GM12891 (cell line): ENCODE data around the gene UBE2M.
A peak's percentile ranks its signal among the peaks of the same experiment; 100 is the strongest.

ENCODE experiments used
- POLR2A ChIP-seq: IDR thresholded peaks from 2 replicates; pipeline ENCODE4 v1.6.1; 2011; ENCODE audit warnings: low read depth, low read length, control low read depth
- POLR2AphosphoS5 ChIP-seq: IDR thresholded peaks from 2 replicates; pipeline ENCODE4 v1.6.1; 2011; ENCODE audit warnings: low read depth, low read length, control low read depth
- SPI1 ChIP-seq: IDR thresholded peaks from 2 replicates; pipeline ENCODE4 v1.6.1; 2011; ENCODE audit warnings: low read depth, low read length, control low read depth
- TAF1 ChIP-seq: IDR thresholded peaks from 2 replicates; pipeline ENCODE4 v1.6.1; 2011; ENCODE audit warnings: low read depth, low read length, control low read depth

- TF ChIP-seq POLR2A: no peak
- TF ChIP-seq POLR2AphosphoS5: peak; percentile 36; the same call in 1 of the 2 replicates
- no peak for TF ChIP-seq TAF1
- no peak for TF ChIP-seq SPI1
These were observed 4.0 kb upstream of the UBE2M start for GRCh38 chr19:58562122-58563033.
